Vagina (tissue), 2 donors: ENCODE measurements around the gene POU2F1. TPM values are rescaled to one million over a fixed set of nuclear protein-coding genes. Genes with fewer than 3 reads are reported as not detected.

ENCODE experiments used
- DNase-seq, 2 donors: peaks; one replicate each; pipeline ENCODE4 v3.0.0-alpha.2; 2017; ENCODE audit errors: extremely low spot score in 2 of 2
- H3K27ac ChIP-seq: fragments of 200-600 bp; sonication (generic); one replicate; pipeline ENCODE4 v1.5.1; 2019
- H3K27me3 ChIP-seq: fragments of 200-600 bp; sonication (generic); one replicate; pipeline ENCODE4 v1.5.1; 2019
- H3K36me3 ChIP-seq, 2 donors: fragments of 200-600 bp; sonication (generic); one replicate each; pipeline ENCODE4 v1.5.1; 2017 to 2019
- H3K4me1 ChIP-seq: fragments of 200-600 bp; sonication (generic); one replicate; pipeline ENCODE4 v1.5.1; 2019
- H3K4me3 ChIP-seq, 2 donors: fragments of 200-600 bp; sonication (generic); 1 replicate in 1 of 2; 2 replicates in 1 of 2; pipeline ENCODE4 v1.5.1; 2016 to 2019
- H3K9me3 ChIP-seq: fragments of 200-600 bp; sonication (generic); one replicate; pipeline ENCODE4 v1.5.1; 2019
- POLR2A ChIP-seq, 2 donors: fragments of 450-650 bp; IDR thresholded peaks; one replicate each; pipeline ENCODE4 v1.6.1; 2017; ENCODE audit warnings: antibody characterized with exemption in 2 of 2, mild to moderate bottlenecking in 2 of 2, moderate library complexity in 2 of 2
- POLR2AphosphoS5 ChIP-seq, 2 donors: sonication (generic); formaldehyde crosslinking; IDR thresholded peaks; one replicate each; pipeline ENCODE4 v1.9.0; 2017; ENCODE audit warnings: antibody characterized with exemption in 2 of 2, mild to moderate bottlenecking in 2 of 2, low read depth in 1 of 2; ENCODE audit not compliant: insufficient read depth in 1 of 2
- intact Hi-C: fragments of 100-400 bp; cut with DNase I; formaldehyde crosslinking; loops from one replicate; pipeline ENCODE4 v1.15.1; 2023
- total RNA-seq: library from RNA; depleted of rRNA; stranded (reverse); fragments of >200 nt; gene quantifications from one replicate; pipeline ENCODE4 v1.2.3, GENCODE V29; 2016
- TF ChIP-seq, protein P1 (sequence below), 3 experiments: fragments of 450-650 bp in 2 of 3; fragments of 200-600 bp in 1 of 3; sonication (generic) in 1 of 3; IDR thresholded peaks; one replicate each; pipeline ENCODE4 v1.5.1; 2017 to 2019; ENCODE audit warnings: antibody characterized with exemption in 3 of 3, mild to moderate bottlenecking in 2 of 3, moderate library complexity in 2 of 3

The POU2F1 gene
- total RNA-seq, 1 donor from 2014 or later: 10.8 TPM

DNA sequence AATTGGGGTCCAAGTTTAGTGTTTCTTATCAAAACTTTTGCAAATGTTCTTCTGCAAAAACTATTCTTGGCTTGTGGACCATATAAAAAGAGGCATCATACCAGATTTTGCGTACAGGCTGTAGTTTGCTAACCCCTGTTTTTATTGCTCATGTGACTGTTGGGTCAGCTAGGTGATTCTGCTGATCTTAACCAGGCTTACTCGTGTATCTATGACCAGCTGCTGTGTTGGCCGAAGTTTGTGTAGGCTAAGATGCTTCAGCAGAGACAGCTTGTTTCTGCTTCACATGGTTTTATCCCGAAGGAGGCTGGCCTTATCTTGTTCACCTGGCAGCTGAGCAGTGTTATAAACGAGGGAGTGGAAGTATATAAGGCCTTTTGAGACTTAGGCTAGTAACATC, 38.2 kb downstream of the POU2F1 start:
- no peak overlapping the region for H3K27ac ChIP-seq

DNA sequence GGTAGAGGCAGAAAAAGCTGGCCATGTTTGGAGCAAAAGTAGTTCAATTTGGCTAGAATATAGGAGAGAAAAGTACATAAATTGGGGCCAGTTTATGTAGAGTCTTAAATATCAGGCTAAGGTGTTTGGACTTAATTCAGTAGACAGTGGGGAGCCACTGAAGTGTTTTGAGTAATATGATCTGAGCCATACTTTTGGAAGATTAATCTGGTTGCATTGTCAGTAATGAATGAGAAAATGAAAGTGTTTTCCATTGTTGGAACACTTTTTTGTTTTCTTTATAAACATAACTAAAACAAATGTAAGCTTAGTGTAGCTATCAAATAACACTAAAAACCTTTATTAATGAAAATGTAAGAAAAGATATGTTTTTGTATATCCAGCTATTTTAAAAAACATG, 42.1 kb downstream of the POU2F1 start:
- intact Hi-C loops: no loop called here
- DNase-seq: no peak
- Histone ChIP-seq H3K4me3 (no peak overlapping the region), H3K36me3 (no peaks in the 10 kb centered on the region), H3K4me1 (peaks cover 40% of the 10 kb centered on the region), H3K27me3 (no peaks in the 10 kb centered on the region), H3K9me3 (no peaks in the 10 kb centered on the region), H3K27ac (no peak overlapping the region)
- TF ChIP-seq POLR2AphosphoS5 (IDR thresholded peaks at IDR 0.05; ENCODE audit: insufficient read depth in 1 of 2, low read depth in 1 of 2) (no peak), POLR2A (IDR thresholded peaks at IDR 0.05) (no peak)
- TF ChIP-seq, protein P1, sequence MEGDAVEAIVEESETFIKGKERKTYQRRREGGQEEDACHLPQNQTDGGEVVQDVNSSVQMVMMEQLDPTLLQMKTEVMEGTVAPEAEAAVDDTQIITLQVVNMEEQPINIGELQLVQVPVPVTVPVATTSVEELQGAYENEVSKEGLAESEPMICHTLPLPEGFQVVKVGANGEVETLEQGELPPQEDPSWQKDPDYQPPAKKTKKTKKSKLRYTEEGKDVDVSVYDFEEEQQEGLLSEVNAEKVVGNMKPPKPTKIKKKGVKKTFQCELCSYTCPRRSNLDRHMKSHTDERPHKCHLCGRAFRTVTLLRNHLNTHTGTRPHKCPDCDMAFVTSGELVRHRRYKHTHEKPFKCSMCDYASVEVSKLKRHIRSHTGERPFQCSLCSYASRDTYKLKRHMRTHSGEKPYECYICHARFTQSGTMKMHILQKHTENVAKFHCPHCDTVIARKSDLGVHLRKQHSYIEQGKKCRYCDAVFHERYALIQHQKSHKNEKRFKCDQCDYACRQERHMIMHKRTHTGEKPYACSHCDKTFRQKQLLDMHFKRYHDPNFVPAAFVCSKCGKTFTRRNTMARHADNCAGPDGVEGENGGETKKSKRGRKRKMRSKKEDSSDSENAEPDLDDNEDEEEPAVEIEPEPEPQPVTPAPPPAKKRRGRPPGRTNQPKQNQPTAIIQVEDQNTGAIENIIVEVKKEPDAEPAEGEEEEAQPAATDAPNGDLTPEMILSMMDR (IDR thresholded peaks at IDR 0.05): no peak

More for the DNA sequence above, 38.2 kb downstream of the POU2F1 start:
- no peaks in the 10 kb centered on the region for H3K36me3 ChIP-seq
- no peak for TF ChIP-seq POLR2A (IDR thresholded peaks at IDR 0.05)
- TF ChIP-seq, protein P1 (IDR thresholded peaks at IDR 0.05): no peak
- no peak for TF ChIP-seq POLR2AphosphoS5 (IDR thresholded peaks at IDR 0.05; ENCODE audit: insufficient read depth in 1 of 2, low read depth in 1 of 2)
- H3K9me3 ChIP-seq: no peaks in the 10 kb centered on the region
- no peak for DNase-seq
- no peaks in the 10 kb centered on the region for H3K27me3 ChIP-seq
- H3K4me3 ChIP-seq: no peak overlapping the region
- intact Hi-C loops: no loop called here
- peaks cover 33% of the 10 kb centered on the region for H3K4me1 ChIP-seq

DNA sequence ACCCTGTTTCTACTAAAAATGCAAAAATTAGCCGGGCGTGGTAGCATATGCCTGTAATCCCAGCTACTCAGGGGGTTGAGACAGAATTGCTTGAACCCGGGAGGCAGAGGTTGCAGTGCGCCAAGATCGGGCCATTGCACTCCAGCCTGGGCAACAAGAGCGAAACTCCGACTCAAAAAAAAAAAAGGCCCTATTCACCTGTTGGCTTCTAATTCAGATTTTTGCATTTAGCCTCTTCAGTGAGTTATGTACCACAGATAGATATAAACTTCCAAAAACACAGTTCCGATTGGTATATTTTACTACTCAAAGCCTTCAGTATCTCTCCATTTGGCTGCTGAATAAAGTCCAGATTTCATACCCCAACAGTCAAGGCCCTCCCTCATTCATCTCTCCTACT, 42.7 kb downstream of the POU2F1 start:
- no peak for DNase-seq
- Histone ChIP-seq H3K27me3 (no peaks in the 10 kb centered on the region), H3K9me3 (no peaks in the 10 kb centered on the region), H3K4me3 (no peak overlapping the region), H3K27ac (no peak overlapping the region), H3K36me3 (no peaks in the 10 kb centered on the region), H3K4me1 (peaks cover 40% of the 10 kb centered on the region)
- TF ChIP-seq, protein P1 (IDR thresholded peaks at IDR 0.05): no peak
- TF ChIP-seq POLR2A (IDR thresholded peaks at IDR 0.05): no peak
- no peak for TF ChIP-seq POLR2AphosphoS5 (IDR thresholded peaks at IDR 0.05; ENCODE audit: insufficient read depth in 1 of 2, low read depth in 1 of 2)
- intact Hi-C loops: no loop called here

DNA sequence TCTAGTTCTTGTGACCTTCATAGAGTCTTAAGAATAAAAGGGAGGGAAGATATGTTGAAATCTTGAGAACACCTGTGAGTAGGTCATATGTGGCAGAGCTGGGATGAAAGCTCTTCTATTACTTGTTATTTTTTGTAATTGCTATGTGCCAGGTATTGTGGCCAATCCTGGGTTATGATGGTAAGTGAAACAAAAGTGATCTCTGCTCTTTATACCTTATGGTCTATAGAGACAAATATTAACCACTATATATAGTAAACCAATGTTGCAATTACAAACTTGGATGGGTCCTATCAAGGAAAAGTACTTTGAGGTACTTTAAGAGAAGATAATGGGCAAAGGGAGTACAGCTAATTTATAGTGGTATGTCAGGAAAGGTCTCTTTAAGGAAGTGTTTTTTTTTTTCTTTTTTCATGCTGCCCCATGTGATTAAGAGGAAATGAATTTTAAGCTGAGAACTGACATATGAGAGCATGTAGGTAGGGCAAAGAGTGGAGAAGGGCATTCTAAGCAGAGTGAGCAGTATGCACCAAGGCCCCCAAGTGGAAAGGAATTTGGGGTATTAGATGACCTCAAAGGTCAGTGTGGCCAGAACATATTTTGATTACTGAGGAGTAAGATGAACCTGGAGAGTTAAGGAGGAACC, 43.3 kb downstream of the POU2F1 start:
- no peak for DNase-seq
- Histone ChIP-seq H3K9me3 (no peaks in the 10 kb centered on the region), H3K4me3 (no peak overlapping the region), H3K27me3 (no peaks in the 10 kb centered on the region), H3K4me1 (peaks cover 34% of the 10 kb centered on the region), H3K36me3 (no peaks in the 10 kb centered on the region), H3K27ac (no peak overlapping the region)
- TF ChIP-seq, protein P1 (IDR thresholded peaks at IDR 0.05): no peak
- TF ChIP-seq POLR2A (IDR thresholded peaks at IDR 0.05) (no peak), POLR2AphosphoS5 (IDR thresholded peaks at IDR 0.05; ENCODE audit: insufficient read depth in 1 of 2, low read depth in 1 of 2) (no peak)
- intact Hi-C loops: no loop called here

DNA sequence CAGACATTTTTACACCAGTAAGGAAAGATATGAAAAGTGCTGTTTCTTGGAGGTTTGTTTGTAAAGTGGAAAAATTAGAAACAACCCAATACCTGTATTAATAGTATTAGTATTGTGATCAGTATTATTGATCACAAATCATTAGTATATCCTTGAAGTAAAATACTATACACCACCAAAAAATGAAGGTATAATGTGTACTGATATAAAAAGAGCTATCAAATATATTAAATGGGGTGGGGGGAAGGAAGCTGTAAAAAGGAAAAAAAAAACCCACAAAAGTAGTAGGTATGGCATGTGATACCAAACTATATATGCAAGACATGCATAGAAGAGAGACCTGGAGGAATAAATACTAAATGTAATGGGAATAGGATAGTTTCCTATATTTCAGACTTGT, 46.3 kb downstream of the POU2F1 start:
- TF ChIP-seq POLR2AphosphoS5 (IDR thresholded peaks at IDR 0.05; ENCODE audit: insufficient read depth in 1 of 2, low read depth in 1 of 2) (no peak), POLR2A (IDR thresholded peaks at IDR 0.05) (no peak)
- TF ChIP-seq, protein P1 (IDR thresholded peaks at IDR 0.05): no peak
- H3K27ac ChIP-seq: no peak overlapping the region
- no peaks in the 10 kb centered on the region for H3K27me3 ChIP-seq
- intact Hi-C loops: loop anchor here (5.0 kb wide), 1 partner anchor 175 kb away; no protein-coding TSS in a partner anchor
- peaks cover 26% of the 10 kb centered on the region for H3K4me1 ChIP-seq
- H3K4me3 ChIP-seq: no peak overlapping the region
- H3K9me3 ChIP-seq: no peaks in the 10 kb centered on the region
- H3K36me3 ChIP-seq: no peaks in the 10 kb centered on the region
- no peak for DNase-seq
